Thyroid gland (tissue), 4 donors: ENCODE results near the gene CTNNB1. TPM values are rescaled to one million over a fixed set of nuclear protein-coding genes. Genes with fewer than 3 reads are reported as not detected.

Experiments
- DNase-seq, 2 donors: peaks; one replicate each; pipeline ENCODE4 v3.0.0-alpha.2; 2019
- H3K27ac ChIP-seq, 3 donors: fragments of 200-600 bp; sonication (generic); 1 replicate in 2 of 3; 2 replicates in 1 of 3; pipeline ENCODE4 v1.5.1; 2016 to 2019; ENCODE audit warnings: mild to moderate bottlenecking in 1 of 3, moderate library complexity in 1 of 3
- H3K27me3 ChIP-seq: fragments of 200-600 bp; sonication (generic); one replicate; pipeline ENCODE4 v1.5.1; 2019
- H3K36me3 ChIP-seq, 2 donors: fragments of 200-600 bp; sonication (generic); one replicate each; pipeline ENCODE4 v1.5.1; 2016 to 2019
- H3K4me1 ChIP-seq, 2 donors: fragments of 200-600 bp; sonication (generic); one replicate each; pipeline ENCODE4 v1.5.1; 2017 to 2019
- H3K4me3 ChIP-seq, 3 donors: fragments of 200-600 bp; sonication (generic); replicated peaks in 1 of 3; 1 replicate in 2 of 3; 2 replicates in 1 of 3; pipeline ENCODE4 v1.5.1; 2016; ENCODE audit warnings: mild to moderate bottlenecking in 1 of 3
- H3K9me3 ChIP-seq: fragments of 200-600 bp; sonication (generic); one replicate; pipeline ENCODE4 v1.5.1; 2017
- CTCF ChIP-seq, 6 experiments: fragments of 200-600 bp in 3 of 6; fragments of 450-650 bp in 3 of 6; sonication (generic) in 3 of 6; IDR thresholded peaks; one replicate each; pipeline ENCODE4 v1.5.1; 2016 to 2019; ENCODE audit warnings: antibody characterized with exemption in 6 of 6, mild to moderate bottlenecking in 2 of 6, inconsistent platforms in 1 of 6, moderate library complexity in 1 of 6
- POLR2A ChIP-seq, 2 donors: fragments of 450-650 bp; IDR thresholded peaks; one replicate each; pipeline ENCODE4 v1.6.1; 2017; ENCODE audit warnings: antibody characterized with exemption in 2 of 2, mild to moderate bottlenecking in 2 of 2, moderate library complexity in 1 of 2
- WGBS, 2 donors: methylation state at CpG; one replicate each; pipeline ENCODE4 v1.1.5; 2017; 5-methylcytosine and 5-hydroxymethylcytosine counted together
- intact Hi-C: fragments of 100-400 bp; cut with DNase I; formaldehyde crosslinking; loops from one replicate; pipeline ENCODE4 v1.15.1; 2023
- total RNA-seq, 4 donors: library from RNA; depleted of rRNA; stranded (reverse); fragments of >200 nt; gene quantifications; one replicate each; pipeline ENCODE4 v1.2.3, GENCODE V29; 2016

CTNNB1 gene
- total RNA-seq, 4 donors from 2014 or later = 454 to 784 (median 579) TPM

GRCh38 chr3:41202075-41202833, 2.9 kb downstream of the CTNNB1 start:
- Histone ChIP-seq H3K4me3 (peak overlapping the region in 1 of 3 donors; percentile 97), H3K27ac (peak overlapping the region; percentile 99), H3K36me3 (no peaks in the 10 kb centered on the region), H3K4me1 (peaks cover 48 to 54% of the 10 kb centered on the region in 2 donors), H3K9me3 (no peaks in the 10 kb centered on the region), H3K27me3 (no peaks in the 10 kb centered on the region)
- no peak for TF ChIP-seq CTCF (IDR thresholded peaks at IDR 0.05)
- TF ChIP-seq POLR2A (IDR thresholded peaks at IDR 0.05) = no peak
- no peak for DNase-seq
- 18 to 25% methylated on average over 5 of the region's 5 CpGs for WGBS, 2 donors
- intact Hi-C loops = loop anchor here (10.0 kb wide), 1 partner anchor 617 kb away; no protein-coding TSS in a partner anchor

- H3K27ac ChIP-seq = peak overlapping the region; percentile 99
- no peaks in the 10 kb centered on the region for H3K27me3 ChIP-seq
- no peaks in the 10 kb centered on the region for H3K9me3 ChIP-seq
- peak; percentile 56 to 63 for DNase-seq
- H3K4me1 ChIP-seq = peaks cover 54 to 60% of the 10 kb centered on the region in 2 donors
- H3K36me3 ChIP-seq = no peaks in the 10 kb centered on the region
- peak in 3 of 6 experiments; percentile 15 to 55 (median 41) for TF ChIP-seq CTCF (IDR thresholded peaks at IDR 0.05)
- TF ChIP-seq POLR2A (IDR thresholded peaks at IDR 0.05) = no peak
- intact Hi-C loops = loop anchor here (10.0 kb wide), 1 partner anchor 618 kb away; no protein-coding TSS in a partner anchor
- no peak overlapping the region for H3K4me3 ChIP-seq
Observed at GRCh38 chr3:41202834-41203345, 3.6 kb downstream of the CTNNB1 start.

- TF ChIP-seq CTCF (IDR thresholded peaks at IDR 0.05) (no peak), POLR2A (IDR thresholded peaks at IDR 0.05) (no peak)
- H3K36me3 ChIP-seq = no peaks in the 10 kb centered on the region
- DNase-seq = no peak
- intact Hi-C loops = loop anchor here (10.0 kb wide), 1 partner anchor 620 kb away; no protein-coding TSS in a partner anchor
- no peak overlapping the region for H3K27ac ChIP-seq
- H3K27me3 ChIP-seq = no peaks in the 10 kb centered on the region
- H3K4me1 ChIP-seq = peaks cover 66 to 67% of the 10 kb centered on the region in 2 donors
- H3K9me3 ChIP-seq = no peaks in the 10 kb centered on the region
- no peak overlapping the region for H3K4me3 ChIP-seq
- WGBS, 2 donors = 83 to 87% methylated on average over 1 of the region's 1 CpG
Observed at GRCh38 chr3:41204369-41204768, 5.1 kb downstream of the CTNNB1 start.

- Histone ChIP-seq H3K27me3 (no peaks in the 10 kb centered on the region), H3K36me3 (no peaks in the 10 kb centered on the region), H3K27ac (no peak overlapping the region), H3K4me3 (no peak overlapping the region), H3K9me3 (no peaks in the 10 kb centered on the region), H3K4me1 (peaks cover 66 to 67% of the 10 kb centered on the region in 2 donors)
- TF ChIP-seq POLR2A (IDR thresholded peaks at IDR 0.05) = no peak
- no peak for TF ChIP-seq CTCF (IDR thresholded peaks at IDR 0.05)
- WGBS, 2 donors = 61 to 71% methylated on average over 9 of the region's 9 CpGs
- DNase-seq = no peak
- intact Hi-C loops = loop anchor here (10.0 kb wide), 1 partner anchor 621 kb away; no protein-coding TSS in a partner anchor
Observed at GRCh38 chr3:41205591-41205990, 6.3 kb downstream of the CTNNB1 start.

- no peaks in the 10 kb centered on the region for H3K27me3 ChIP-seq
- no peak for TF ChIP-seq CTCF (IDR thresholded peaks at IDR 0.05)
- no peak for TF ChIP-seq POLR2A (IDR thresholded peaks at IDR 0.05)
- peak in 1 of 2 donors; percentile 13 for DNase-seq
- H3K9me3 ChIP-seq = no peaks in the 10 kb centered on the region
- no peaks in the 10 kb centered on the region for H3K36me3 ChIP-seq
- H3K4me1 ChIP-seq = peaks cover 55 to 63% of the 10 kb centered on the region in 2 donors
- H3K27ac ChIP-seq = no peak overlapping the region
- intact Hi-C loops = loop anchor here (10.0 kb wide), 1 partner anchor 623 kb away; no protein-coding TSS in a partner anchor
- H3K4me3 ChIP-seq = no peak overlapping the region
- WGBS, 2 donors = 9 to 19% methylated on average over 1 of the region's 1 CpG
Observed at GRCh38 chr3:41207355-41207754, 8.1 kb downstream of the CTNNB1 start.
